NK-92 (cell line): Measurements from ENCODE around the gene SARNP.

Experiments used
- DNase-seq: peaks from one replicate; lab custom pipeline; 2025; ENCODE audit not compliant: unreplicated experiment; lab: John Stamatoyannopoulos, UW

The SARNP gene

GRCh38 chr12:55743406-55744339, 73.9 kb downstream of the SARNP start:
- DNase-seq, result no peak

GRCh38 chr12:55742719-55743405, 74.7 kb downstream of the SARNP start, which contains the start of gene GDF11:
GDF11 (plus strand) TSS chr12:55743122; CDS start chr12:55743317, 195 bp downstream.
- no peak for DNase-seq

- DNase-seq, result no peak
Measured at GRCh38 chr12:55741931-55742680, 75.4 kb downstream of the SARNP start.

- DNase-seq, result no peak
Measured at GRCh38 chr12:55739025-55739378, 78.5 kb downstream of the SARNP start.

- DNase-seq, result no peak
Measured at GRCh38 chr12:55738123-55739024, 79.2 kb downstream of the SARNP start.

GRCh38 chr12:55737581-55738122, 79.9 kb downstream of the SARNP start:
- DNase-seq, result no peak

GRCh38 chr12:55736780-55737580, 80.5 kb downstream of the SARNP start:
- DNase-seq, result no peak

GRCh38 chr12:55736076-55736475, 81.4 kb downstream of the SARNP start:
- DNase-seq, result no peak

- DNase-seq, result no peak
Measured at GRCh38 chr12:55734595-55734994, 82.9 kb downstream of the SARNP start.

- no peak for DNase-seq
Measured at GRCh38 chr12:55733858-55734257, 83.7 kb downstream of the SARNP start.

GRCh38 chr12:55733021-55733555, 84.4 kb downstream of the SARNP start:
- DNase-seq, result no peak

GRCh38 chr12:55732288-55732687, 85.2 kb downstream of the SARNP start:
- DNase-seq, result no peak

- no peak for DNase-seq
Measured at GRCh38 chr12:55729819-55730818, 87.4 kb downstream of the SARNP start.

- DNase-seq, result no peak
Measured at GRCh38 chr12:55728939-55729818, 88.3 kb downstream of the SARNP start, which contains the start of gene CD63. CD63 (minus strand) TSS chr12:55729009; CDS start chr12:55728341, 668 bp downstream.

- no peak for DNase-seq
Measured at GRCh38 chr12:55728186-55728938, 89.2 kb downstream of the SARNP start.

- no peak for DNase-seq
Measured at GRCh38 chr12:55727643-55728185, 89.8 kb downstream of the SARNP start.
